OCI-LY3 (cell line): ENCODE measurements around the gene CLK2.
"Not testable (repeated sequence)": the region's sequence is repeated elsewhere in the genome, so short reads cannot be mapped to it uniquely, and the experiment has no call there.

Experiments used
- CTCF ChIP-seq: fragments of 200-600, 300-600 bp; sonication (generic); IDR thresholded peaks from 2 replicates; pipeline ENCODE4 v1.5.1; 2014; ENCODE audit warnings: antibody characterized with exemption, low read length, low read depth
- EZH2phosphoT487 ChIP-seq: fragments of 200-600 bp; shearing (Covaris generic); IDR thresholded peaks from 2 replicates; pipeline ENCODE4 v1.6.1; 2018; ENCODE audit warnings: antibody characterized with exemption, mixed run types, low read depth

- TF ChIP-seq CTCF, EZH2phosphoT487: not testable (repeated sequence)
These were observed 41.0 kb downstream of the CLK2 start for GRCh38 chr1:155232001-155232978.
